ENCODE results near the gene HDAC5. TPM values are rescaled to one million over a fixed set of nuclear protein-coding genes. Genes with fewer than 3 reads are reported as not detected.
A peak's percentile ranks its signal among the peaks of the same experiment; 100 is the strongest.

Gene HDAC5
- total RNA-seq, 1 donor from 2014 or later, result 185 TPM

DNA sequence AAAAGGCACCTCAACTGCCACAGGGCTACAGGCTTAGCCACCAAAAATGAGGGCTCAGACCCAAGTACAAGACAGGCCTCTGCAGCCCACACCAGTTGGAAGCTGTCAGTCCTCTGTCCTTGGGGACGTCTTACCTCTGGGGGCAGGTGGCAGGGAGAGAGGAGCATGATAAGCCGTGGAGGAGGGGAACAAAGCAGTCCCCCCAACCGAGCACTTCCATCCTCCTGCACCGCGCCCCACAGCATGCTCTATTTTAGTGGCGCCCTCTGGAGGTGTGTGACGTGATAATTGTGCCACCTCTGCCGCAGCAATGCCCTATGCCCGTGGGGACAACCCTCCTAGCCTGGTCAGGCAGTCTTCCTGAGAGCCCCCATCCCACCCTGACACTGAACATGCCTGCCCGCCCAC lies 39.3 kb downstream of the HDAC5 start:
- peak overlapping the region; percentile 38 for H3K27ac Mint-ChIP-seq (ENCODE audit: unreplicated experiment)
- DNase-seq, result peak; percentile 69
- peaks cover 12% of the 10 kb centered on the region for H3K4me1 Mint-ChIP-seq (ENCODE audit: low read depth, unreplicated experiment)
- peaks cover 11% of the 10 kb centered on the region for H3K27me3 Mint-ChIP-seq (ENCODE audit: unreplicated experiment)
- H3K9me3 Mint-ChIP-seq (ENCODE audit: unreplicated experiment), result peaks cover 15% of the 10 kb centered on the region
- TF ChIP-seq, protein P1, sequence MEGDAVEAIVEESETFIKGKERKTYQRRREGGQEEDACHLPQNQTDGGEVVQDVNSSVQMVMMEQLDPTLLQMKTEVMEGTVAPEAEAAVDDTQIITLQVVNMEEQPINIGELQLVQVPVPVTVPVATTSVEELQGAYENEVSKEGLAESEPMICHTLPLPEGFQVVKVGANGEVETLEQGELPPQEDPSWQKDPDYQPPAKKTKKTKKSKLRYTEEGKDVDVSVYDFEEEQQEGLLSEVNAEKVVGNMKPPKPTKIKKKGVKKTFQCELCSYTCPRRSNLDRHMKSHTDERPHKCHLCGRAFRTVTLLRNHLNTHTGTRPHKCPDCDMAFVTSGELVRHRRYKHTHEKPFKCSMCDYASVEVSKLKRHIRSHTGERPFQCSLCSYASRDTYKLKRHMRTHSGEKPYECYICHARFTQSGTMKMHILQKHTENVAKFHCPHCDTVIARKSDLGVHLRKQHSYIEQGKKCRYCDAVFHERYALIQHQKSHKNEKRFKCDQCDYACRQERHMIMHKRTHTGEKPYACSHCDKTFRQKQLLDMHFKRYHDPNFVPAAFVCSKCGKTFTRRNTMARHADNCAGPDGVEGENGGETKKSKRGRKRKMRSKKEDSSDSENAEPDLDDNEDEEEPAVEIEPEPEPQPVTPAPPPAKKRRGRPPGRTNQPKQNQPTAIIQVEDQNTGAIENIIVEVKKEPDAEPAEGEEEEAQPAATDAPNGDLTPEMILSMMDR (IDR thresholded peaks at IDR 0.05; ENCODE audit: partially characterized antibody, unreplicated experiment), result peak; percentile 60
- H3K4me3 Mint-ChIP-seq (ENCODE audit: unreplicated experiment), result no peak overlapping the region
- peaks cover 3% of the 10 kb centered on the region for H3K36me3 Mint-ChIP-seq (ENCODE audit: unreplicated experiment)

DNA sequence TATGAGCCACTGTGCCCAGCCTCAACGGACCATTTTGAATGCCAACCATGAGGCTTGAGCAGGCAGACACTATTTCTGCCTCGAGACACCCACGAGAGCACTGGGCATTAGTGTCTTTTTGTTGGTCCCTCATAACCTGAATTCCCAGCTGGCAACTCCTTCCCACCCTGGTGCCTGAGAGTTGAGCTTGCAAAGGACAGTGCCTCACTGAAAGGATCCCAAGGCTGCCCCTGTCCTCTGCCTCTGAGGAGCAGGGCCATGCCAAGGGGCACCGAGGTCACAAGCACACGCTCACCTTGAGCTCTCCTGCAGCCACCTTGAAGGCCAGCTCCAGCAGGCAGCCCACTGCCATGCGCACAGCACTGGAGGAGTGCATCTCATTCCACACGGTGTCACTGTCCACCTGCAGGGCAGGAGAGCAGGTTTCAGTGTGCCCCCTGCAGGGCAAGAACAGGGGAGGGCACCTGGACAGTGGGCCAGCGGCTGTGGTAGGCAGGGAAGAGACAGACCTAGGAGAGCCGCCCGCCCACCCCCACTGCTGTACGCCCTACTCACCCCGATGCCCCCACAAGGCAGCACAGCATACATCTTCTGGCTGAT lies 40.1 kb downstream of the HDAC5 start:
- H3K36me3 Mint-ChIP-seq (ENCODE audit: unreplicated experiment), result no peaks in the 10 kb centered on the region
- H3K27ac Mint-ChIP-seq (ENCODE audit: unreplicated experiment), result peak overlapping the region; percentile 17
- no peak for DNase-seq
- peaks cover 18% of the 10 kb centered on the region for H3K9me3 Mint-ChIP-seq (ENCODE audit: unreplicated experiment)
- H3K4me1 Mint-ChIP-seq (ENCODE audit: low read depth, unreplicated experiment), result peaks cover 9% of the 10 kb centered on the region
- peaks cover 8% of the 10 kb centered on the region for H3K27me3 Mint-ChIP-seq (ENCODE audit: unreplicated experiment)
- H3K4me3 Mint-ChIP-seq (ENCODE audit: unreplicated experiment), result no peak overlapping the region
- TF ChIP-seq, protein P1 (IDR thresholded peaks at IDR 0.05; ENCODE audit: partially characterized antibody, unreplicated experiment), result no peak

DNA sequence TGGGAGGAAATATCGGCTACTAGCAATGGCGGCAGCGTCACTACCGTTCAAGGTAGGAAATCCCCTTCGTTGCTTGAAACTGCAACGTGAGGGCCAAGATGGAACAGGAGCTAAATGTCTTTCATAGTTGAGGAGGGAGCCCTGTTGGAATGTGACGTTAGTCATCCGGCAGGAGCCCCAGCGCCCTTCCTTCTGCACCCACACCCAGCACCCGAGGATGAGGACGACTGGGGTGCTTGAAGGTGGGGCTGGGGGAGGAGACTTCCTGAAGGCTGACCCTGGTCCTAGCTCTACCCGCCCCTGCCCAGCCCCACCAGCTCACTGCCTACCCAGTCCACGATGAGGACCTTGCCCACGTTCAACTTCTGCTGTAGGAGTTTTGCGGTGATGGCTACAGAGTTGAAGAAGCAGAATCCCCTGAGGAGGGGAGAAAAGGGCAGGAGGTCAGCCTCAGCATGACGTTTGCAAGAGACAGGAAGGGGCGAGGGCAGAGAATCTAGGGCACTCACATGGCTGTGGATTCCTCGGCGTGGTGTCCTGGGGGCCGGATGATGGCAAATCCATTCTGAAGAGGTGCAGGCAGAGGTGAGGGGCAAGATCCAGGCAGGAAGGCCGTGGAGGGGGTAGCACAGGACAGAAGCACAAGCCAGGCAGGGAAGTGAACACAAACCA lies 41.0 kb downstream of the HDAC5 start:
- Mint-ChIP-seq H3K4me3 (ENCODE audit: unreplicated experiment) (no peak overlapping the region), H3K4me1 (ENCODE audit: low read depth, unreplicated experiment) (peaks cover 7% of the 10 kb centered on the region), H3K9me3 (ENCODE audit: unreplicated experiment) (peaks cover 18% of the 10 kb centered on the region), H3K36me3 (ENCODE audit: unreplicated experiment) (no peaks in the 10 kb centered on the region), H3K27me3 (ENCODE audit: unreplicated experiment) (peaks cover 8% of the 10 kb centered on the region), H3K27ac (ENCODE audit: unreplicated experiment) (peak overlapping the region; percentile 55)
- TF ChIP-seq, protein P1 (IDR thresholded peaks at IDR 0.05; ENCODE audit: partially characterized antibody, unreplicated experiment), result no peak
- no peak for DNase-seq

DNA sequence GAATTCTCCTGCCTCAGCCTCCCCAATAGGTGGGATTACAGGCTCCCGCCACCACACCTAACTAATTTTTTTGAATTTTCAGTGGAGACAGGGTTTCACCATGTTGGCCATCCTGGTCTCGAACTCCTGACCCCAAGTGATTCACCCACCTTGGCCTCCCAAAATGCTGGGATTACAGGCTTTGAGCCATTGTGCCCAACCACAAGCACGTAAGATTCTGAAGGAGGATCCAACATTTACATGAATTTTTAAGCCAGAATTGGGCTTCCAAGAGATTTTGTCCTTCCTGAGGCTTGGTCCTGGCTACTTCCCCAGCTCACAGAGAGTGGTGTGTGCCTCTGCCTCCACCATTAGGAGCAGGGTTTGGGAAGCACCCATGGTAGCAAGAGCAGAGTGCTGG lies 41.8 kb downstream of the HDAC5 start:
- H3K9me3 Mint-ChIP-seq (ENCODE audit: unreplicated experiment), result peaks cover 18% of the 10 kb centered on the region
- peaks cover 8% of the 10 kb centered on the region for H3K27me3 Mint-ChIP-seq (ENCODE audit: unreplicated experiment)
- peaks cover 4% of the 10 kb centered on the region for H3K4me1 Mint-ChIP-seq (ENCODE audit: low read depth, unreplicated experiment)

More for the DNA sequence above, 41.8 kb downstream of the HDAC5 start:
- Mint-ChIP-seq H3K36me3 (ENCODE audit: unreplicated experiment) (no peaks in the 10 kb centered on the region), H3K4me3 (ENCODE audit: unreplicated experiment) (no peak overlapping the region), H3K27ac (ENCODE audit: unreplicated experiment) (no peak overlapping the region)
- TF ChIP-seq, protein P1 (IDR thresholded peaks at IDR 0.05; ENCODE audit: partially characterized antibody, unreplicated experiment), result no peak
- no peak for DNase-seq
